Subcutaneous abdominal adipose tissue (tissue), 5 donors: Measurements from ENCODE around the gene LETMD1.

Experiments used
- H3K27ac ChIP-seq: one replicate; pipeline ENCODE4 v1.7.0; 2013; ENCODE audit warnings: low read depth, mild to moderate bottlenecking, inconsistent platforms, low read length, moderate library complexity
- H3K27me3 ChIP-seq, 5 donors: one replicate each; pipeline ENCODE4 v1.7.0; 2013; ENCODE audit warnings: low read length in 5 of 5, inconsistent platforms in 1 of 5; ENCODE audit not compliant: control insufficient read depth in 5 of 5, insufficient read depth in 4 of 5
- H3K36me3 ChIP-seq, 5 donors: one replicate each; pipeline ENCODE4 v1.7.0; 2013; ENCODE audit warnings: low read length in 5 of 5; ENCODE audit not compliant: control insufficient read depth in 5 of 5, insufficient read depth in 5 of 5
- H3K4me1 ChIP-seq, 5 donors: one replicate each; pipeline ENCODE4 v1.7.0; 2013; ENCODE audit warnings: low read length in 5 of 5, mild to moderate bottlenecking in 3 of 5, moderate library complexity in 1 of 5; ENCODE audit not compliant: control insufficient read depth in 5 of 5, insufficient read depth in 5 of 5
- H3K4me3 ChIP-seq, 5 donors: one replicate each; pipeline ENCODE4 v1.7.0; 2013; ENCODE audit warnings: low read length in 5 of 5, low read depth in 1 of 5
- H3K9ac ChIP-seq, 5 donors: one replicate each; pipeline ENCODE4 v1.7.0; 2013; ENCODE audit warnings: low read length in 5 of 5, mild to moderate bottlenecking in 4 of 5, moderate library complexity in 3 of 5
- H3K9me3 ChIP-seq, 5 donors: one replicate each; pipeline ENCODE4 v1.7.0; 2013; ENCODE audit warnings: low read length in 5 of 5; ENCODE audit not compliant: control insufficient read depth in 5 of 5
- donor health status: healthy.
- donor health status: healthy.
- donor health status: healthy.
- donor health status: healthy.
- donor health status: healthy.

Gene LETMD1

DNA sequence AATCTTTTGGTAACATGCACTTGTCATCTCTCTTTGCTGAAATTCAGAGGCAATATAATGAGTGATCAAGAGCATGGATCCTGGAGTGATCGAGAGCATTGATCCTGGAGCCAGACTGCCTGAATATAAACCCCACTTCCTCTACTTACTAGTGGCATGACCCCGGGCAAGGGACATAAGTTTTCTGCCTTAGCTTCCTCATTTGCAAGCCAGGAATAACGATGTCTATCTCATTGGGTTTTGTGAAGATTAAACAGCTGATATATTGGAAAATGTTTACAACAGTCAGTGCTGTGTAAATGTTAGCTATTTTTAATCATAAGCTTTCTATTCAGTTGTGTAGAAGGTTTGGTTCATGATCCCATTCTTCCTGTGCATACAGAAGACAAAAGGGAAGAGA, 37.6 kb downstream of the LETMD1 start:
- H3K27me3 ChIP-seq = no peaks in the 10 kb centered on the region
- H3K9me3 ChIP-seq = no peaks in the 10 kb centered on the region
- no peak overlapping the region for H3K27ac ChIP-seq
- peaks cover 0 to 8% (median 2%) of the 10 kb centered on the region in 5 donors for H3K36me3 ChIP-seq
- no peak overlapping the region for H3K4me3 ChIP-seq
- peaks cover 0 to 23% (median 20%) of the 10 kb centered on the region in 5 donors for H3K4me1 ChIP-seq
- no peak overlapping the region for H3K9ac ChIP-seq

DNA sequence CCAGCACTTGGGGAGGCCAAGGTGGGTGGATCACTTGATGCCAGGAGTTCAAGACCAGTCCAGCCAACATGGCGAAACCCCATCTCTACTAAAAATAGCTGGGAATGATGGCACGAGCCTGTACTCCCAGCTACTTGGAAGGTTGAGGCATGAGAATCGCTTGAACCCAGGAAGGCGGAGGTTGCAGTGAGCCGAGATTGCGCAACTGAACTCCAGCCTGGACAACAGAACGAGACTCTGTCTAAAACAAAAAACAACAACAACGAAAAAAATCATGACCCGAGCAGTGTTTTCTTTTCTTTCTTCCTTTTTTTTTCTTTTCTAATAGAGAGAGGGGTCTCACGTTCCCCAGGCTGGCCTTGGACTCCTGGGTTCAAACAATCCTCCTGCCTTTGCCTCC, 38.8 kb downstream of the LETMD1 start:
- H3K9me3 ChIP-seq = no peaks in the 10 kb centered on the region

DNA sequence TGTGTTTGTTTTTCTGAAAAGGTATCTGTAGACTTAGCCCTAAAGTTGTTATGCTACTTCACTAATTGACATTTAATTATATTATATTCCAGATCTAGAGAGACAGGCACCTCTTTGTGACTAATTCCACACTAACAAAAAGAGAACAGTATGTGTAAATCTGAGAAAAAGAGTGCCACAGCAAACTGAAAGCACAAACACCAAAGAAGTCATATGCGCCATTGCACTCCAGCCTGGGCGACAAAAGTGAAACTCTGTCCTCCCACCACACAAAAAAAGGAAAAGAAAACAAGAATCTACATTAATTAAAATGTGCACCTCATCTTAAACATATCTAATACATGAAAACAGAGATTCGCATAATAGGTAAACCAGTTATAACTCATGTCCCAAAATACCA, 39.7 kb downstream of the LETMD1 start:
- Histone ChIP-seq H3K27me3 (no peaks in the 10 kb centered on the region), H3K36me3 (peaks cover 0 to 16% (median 6%) of the 10 kb centered on the region in 5 donors), H3K27ac (no peak overlapping the region), H3K4me1 (peaks cover 0 to 8% (median 4%) of the 10 kb centered on the region in 5 donors), H3K9ac (no peak overlapping the region), H3K4me3 (no peak overlapping the region), H3K9me3 (no peaks in the 10 kb centered on the region)

More for the DNA sequence above, 38.8 kb downstream of the LETMD1 start:
- H3K9ac ChIP-seq = no peak overlapping the region
- H3K36me3 ChIP-seq = peaks cover 0 to 13% (median 4%) of the 10 kb centered on the region in 5 donors
- peaks cover 0 to 17% (median 13%) of the 10 kb centered on the region in 5 donors for H3K4me1 ChIP-seq
- H3K27me3 ChIP-seq = no peaks in the 10 kb centered on the region
- no peak overlapping the region for H3K4me3 ChIP-seq
- H3K27ac ChIP-seq = no peak overlapping the region

DNA sequence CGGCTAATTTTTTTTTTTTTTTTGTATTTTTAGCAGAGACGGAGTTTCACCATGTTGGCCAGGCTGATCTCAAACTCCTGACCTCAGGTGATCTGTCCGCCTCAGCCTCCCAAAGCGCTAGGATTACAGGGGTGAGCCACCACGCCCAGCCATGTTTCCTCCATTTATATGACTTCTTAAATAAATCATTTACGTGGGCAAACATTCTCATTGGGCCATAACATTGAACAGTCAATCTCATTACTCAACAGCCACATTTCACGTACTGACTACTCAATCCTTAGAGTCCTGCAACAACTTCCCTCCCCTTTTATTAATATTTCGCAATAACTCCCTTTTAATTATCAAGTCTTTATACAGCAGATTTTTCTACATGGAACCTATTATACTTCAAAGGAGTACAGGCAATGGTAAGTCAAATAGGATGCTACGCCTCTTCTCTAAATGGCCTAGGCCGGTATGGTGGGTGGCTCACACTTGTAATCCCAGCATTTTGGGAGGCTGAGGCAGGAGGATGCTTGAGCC, 42.6 kb downstream of the LETMD1 start:
- no peak overlapping the region for H3K27ac ChIP-seq
- no peak overlapping the region for H3K9ac ChIP-seq
- H3K4me1 ChIP-seq = no peaks in the 10 kb centered on the region
- H3K27me3 ChIP-seq = no peaks in the 10 kb centered on the region
- peaks cover 12 to 38% (median 25%) of the 10 kb centered on the region in 5 donors for H3K36me3 ChIP-seq
- H3K4me3 ChIP-seq = no peak overlapping the region
- no peaks in the 10 kb centered on the region for H3K9me3 ChIP-seq

DNA sequence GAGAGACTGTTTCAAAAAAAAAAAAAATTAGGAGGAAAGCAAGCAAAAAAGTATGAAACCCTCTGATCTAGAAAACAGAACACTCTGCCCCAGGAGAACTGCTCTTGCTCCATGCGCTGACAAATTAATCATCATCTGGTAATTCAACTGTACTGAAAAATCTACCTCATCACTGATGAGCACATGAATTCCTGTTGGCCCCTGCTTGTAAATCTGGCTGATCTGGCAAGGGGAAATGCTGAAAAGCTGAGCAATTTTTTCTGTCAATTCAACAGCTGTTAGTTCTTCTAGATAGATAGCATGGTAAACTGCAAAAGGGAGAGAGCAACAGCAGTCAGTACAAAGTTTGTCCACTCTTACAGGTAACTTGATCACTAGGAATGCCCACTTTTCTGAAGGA, 50.5 kb downstream of the LETMD1 start:
- Histone ChIP-seq H3K9ac (no peak overlapping the region), H3K4me3 (no peak overlapping the region), H3K36me3 (peaks cover 47 to 92% (median 65%) of the 10 kb centered on the region in 5 donors), H3K27ac (peak overlapping the region; percentile 33), H3K27me3 (no peaks in the 10 kb centered on the region), H3K9me3 (no peaks in the 10 kb centered on the region), H3K4me1 (peaks cover 0 to 6% (median 0%) of the 10 kb centered on the region in 5 donors)

DNA sequence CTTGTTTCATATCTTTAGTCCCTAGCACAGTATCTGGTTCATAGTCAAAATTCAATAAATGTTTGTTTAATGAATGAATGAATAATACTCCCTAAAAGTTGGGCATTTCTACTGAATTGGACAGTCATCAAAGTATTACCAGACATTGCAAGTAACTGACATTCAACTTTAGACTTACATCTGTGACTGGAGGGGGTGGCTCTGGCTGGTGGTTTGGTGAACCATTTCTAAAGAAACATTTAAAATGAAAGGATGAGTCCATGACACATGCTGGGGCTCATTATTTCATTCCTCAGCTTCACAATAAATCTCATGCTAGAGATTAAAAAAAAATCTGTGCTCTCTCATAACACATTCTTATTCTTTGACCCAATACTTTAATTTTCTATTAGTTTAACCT, 55.9 kb downstream of the LETMD1 start:
- no peak overlapping the region for H3K4me3 ChIP-seq
- H3K9ac ChIP-seq = no peak overlapping the region
- peaks cover 0 to 2% (median 0%) of the 10 kb centered on the region in 5 donors for H3K4me1 ChIP-seq
- no peaks in the 10 kb centered on the region for H3K9me3 ChIP-seq
- H3K36me3 ChIP-seq = peaks cover 50 to 81% (median 64%) of the 10 kb centered on the region in 5 donors
- no peaks in the 10 kb centered on the region for H3K27me3 ChIP-seq
- H3K27ac ChIP-seq = no peak overlapping the region

DNA sequence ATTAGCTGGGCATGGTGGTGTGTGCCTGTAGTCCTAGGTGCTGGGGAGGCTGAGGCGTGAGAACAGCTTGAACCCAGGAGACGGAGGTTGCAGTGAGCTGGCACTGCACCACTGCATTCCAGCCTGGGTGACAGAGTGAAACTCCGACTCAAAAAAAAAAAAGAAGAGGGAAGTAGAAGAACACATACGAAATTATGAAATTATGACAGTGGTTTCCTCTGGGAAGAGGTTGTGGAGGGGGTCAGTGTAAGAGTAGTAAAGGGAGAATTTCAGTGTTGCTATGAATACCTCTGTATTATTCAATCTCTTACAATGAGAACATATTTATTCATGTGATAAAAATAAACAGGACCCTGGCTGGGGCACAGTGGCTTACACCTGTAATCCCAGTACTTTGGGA, 60.0 kb downstream of the LETMD1 start:
- H3K27ac ChIP-seq = no peak overlapping the region
- no peak overlapping the region for H3K9ac ChIP-seq
- H3K27me3 ChIP-seq = no peaks in the 10 kb centered on the region
- no peak overlapping the region for H3K4me3 ChIP-seq
- no peaks in the 10 kb centered on the region for H3K9me3 ChIP-seq
- H3K36me3 ChIP-seq = peaks cover 44 to 75% (median 56%) of the 10 kb centered on the region in 5 donors
- H3K4me1 ChIP-seq = no peaks in the 10 kb centered on the region
